Psoas muscle (tissue), 8 donors: ENCODE results near the gene TAB3. TPM values are rescaled to one million over a fixed set of nuclear protein-coding genes. Genes with fewer than 3 reads are reported as not detected.

Source experiments
- ATAC-seq, 4 donors: fragments of 200-7000 bp; cut with Tn5 transposase; one replicate each; pipeline ENCODE4 v1.9.1; 2020; ENCODE audit warnings: moderate library complexity in 3 of 4, mild to moderate bottlenecking in 2 of 4
- DNase-seq, 2 donors: peaks; one replicate each; pipeline ENCODE4 v3.0.0-alpha.2; 2020
- H3K27ac ChIP-seq: fragments of 200-600 bp; one replicate; pipeline ENCODE4 v1.8.0; 2022
- H3K27me3 ChIP-seq, 3 donors: fragments of 200-600 bp in 1 of 3; one replicate each; pipeline versions ENCODE4 v1.6.1 to v1.8.0; 2013 to 2022; ENCODE audit warnings: low read length in 2 of 3, mild to moderate bottlenecking in 2 of 3, moderate library complexity in 1 of 3; ENCODE audit not compliant: insufficient read depth in 3 of 3
- H3K36me3 ChIP-seq, 2 donors: fragments of 200-600 bp in 1 of 2; one replicate each; pipeline versions ENCODE4 v1.6.1 to v1.8.0; 2013 to 2022; ENCODE audit warnings: low read depth in 1 of 2, mild to moderate bottlenecking in 1 of 2, moderate library complexity in 1 of 2; ENCODE audit not compliant: insufficient read depth in 1 of 2
- H3K4me1 ChIP-seq: fragments of 200-600 bp; one replicate; pipeline ENCODE4 v1.8.0; 2022
- H3K4me3 ChIP-seq: fragments of 200-600 bp; one replicate; pipeline ENCODE4 v1.8.0; 2022; ENCODE audit warnings: mild to moderate bottlenecking
- H3K9me3 ChIP-seq: fragments of 200-600 bp; one replicate; pipeline ENCODE4 v1.8.0; 2022
- CTCF ChIP-seq: fragments of 200-600 bp; IDR thresholded peaks from one replicate; pipeline ENCODE4 v1.8.0; 2022; ENCODE audit warnings: antibody characterized with exemption
- WGBS, 3 donors: extraction: QIAGEN DNeasy Blood & Tissue Kit; methylation state at CpG; one replicate each; pipeline versions ENCODE4 v1.1.6 to v1.1.7; 2013; 5-methylcytosine and 5-hydroxymethylcytosine counted together
- intact Hi-C, 2 donors: fragments of 100-400 bp; cut with DNase I; formaldehyde crosslinking; loops; one replicate each; pipeline versions ENCODE4 v1.11.0 to v1.14.2; 2022
- polyA plus RNA-seq, 3 donors: library from polyadenylated mRNA; stranded (reverse); fragments of 200-250 nt; gene quantifications; one replicate each; pipeline ENCODE4 v1.2.3, GENCODE V29; 2013
- total RNA-seq, 4 donors: library from RNA; stranded (reverse); fragmentation: NEBNext Ultra II Directional in 2 of 4; extraction: Animal tissue kit (Norgen Biotek cat#: 25700) in 2 of 4; gene quantifications; one replicate each; pipeline versions ENCODE4 v1.2.1 to v1.2.4, GENCODE V29; 2021 to 2023
- donor health status: healthy with polysubstance abuse.
- donor health status: DM: no; HTN: no; CAD: no; lungs with moderate emphysema.
- donor health status: Bipolar disorder and iron deficiency.
- donor health status: healthy.
- donor health status: DM: yes; HTN: yes; CAD: no.
- donor health status: DM: no; HTN: no; CAD: no.
- donor health status: DM: no; HTN: no; CAD: no.
- donor health status: DM: yes; HTN: yes; CAD: no.

Gene TAB3
- total and polyA plus RNA-seq, 7 donors: 4.9 to 15.7 (median 12.3) TPM

- H3K4me3 ChIP-seq: no peak overlapping the region
- no peaks in the 10 kb centered on the region for H3K36me3 ChIP-seq
- no peak for TF ChIP-seq CTCF
- WGBS, 3 donors: 4 to 21% (median 14%) methylated on average over 1 of the region's 1 CpG
- no peak overlapping the region for H3K27ac ChIP-seq
- ATAC-seq: no peak
- DNase-seq: no peak
- H3K9me3 ChIP-seq: no peaks in the 10 kb centered on the region
- H3K4me1 ChIP-seq: no peaks in the 10 kb centered on the region
- intact Hi-C loops: no loop called here
- peaks cover 0 to 10% (median 0%) of the 10 kb centered on the region in 3 donors for H3K27me3 ChIP-seq
Measured at GRCh38 chrX:30781711-30782444, 107.2 kb downstream of the TAB3 start.

GRCh38 chrX:30779453-30780030, 109.5 kb downstream of the TAB3 start:
- WGBS, 3 donors: 83 to 93% (median 91%) methylated on average over 18 to 19 of the region's 19 CpGs
- Histone ChIP-seq H3K4me1 (no peaks in the 10 kb centered on the region), H3K27me3 (peaks cover 0 to 7% (median 0%) of the 10 kb centered on the region in 3 donors), H3K4me3 (no peak overlapping the region), H3K36me3 (no peaks in the 10 kb centered on the region), H3K9me3 (no peaks in the 10 kb centered on the region), H3K27ac (no peak overlapping the region)
- TF ChIP-seq CTCF: no peak
- intact Hi-C loops: no loop called here
- DNase-seq (no peak), ATAC-seq (no peak)

GRCh38 chrX:30777575-30777974, 111.5 kb downstream of the TAB3 start:
- Histone ChIP-seq H3K4me1 (no peaks in the 10 kb centered on the region), H3K36me3 (no peaks in the 10 kb centered on the region), H3K4me3 (no peak overlapping the region), H3K27ac (no peak overlapping the region), H3K27me3 (peaks cover 0 to 7% (median 0%) of the 10 kb centered on the region in 3 donors), H3K9me3 (no peaks in the 10 kb centered on the region)
- ATAC-seq (no peak), DNase-seq (no peak)
- intact Hi-C loops: no loop called here
- no peak for TF ChIP-seq CTCF

Other genes with a start within 250 kb of the TAB3 start
- 1 to 10 TPM; 3.3 to 5.1 (median 4.1) TPM for gene GK, start 235.8 kb downstream of the TAB3 start, total RNA-seq
- 1 to 10 TPM; 1.1 to 5.2 (median 4.2) TPM for gene GK, start 235.8 kb downstream of the TAB3 start, polyA plus RNA-seq
- not detected for gene FTHL17, start 182.8 kb upstream of the TAB3 start, total RNA-seq
- gene FTHL17, start 182.8 kb upstream of the TAB3 start, polyA plus RNA-seq: not detected